Measurements from ENCODE around the gene SERP2.

Gene SERP2

GRCh38 chr13:44352671-44353070 is 21.0 kb upstream of the SERP2 start:
- Histone ChIP-seq H3K36me3 (no peaks in the 10 kb centered on the region), H3K4me1 (peaks cover 12% of the 10 kb centered on the region), H3K4me3 (ENCODE audit: low read depth, low read length) (no peak overlapping the region), H3K9me3 (no peaks in the 10 kb centered on the region), H3K27me3 (no peaks in the 10 kb centered on the region)
- no peak for DNase-seq
- no peak for TF ChIP-seq CTCF (IDR thresholded peaks at IDR 0.05; ENCODE audit: low read depth, low read length)

GRCh38 chr13:44354331-44354730 is 19.3 kb upstream of the SERP2 start:
- Histone ChIP-seq H3K36me3 (no peaks in the 10 kb centered on the region), H3K4me1 (peaks cover 12% of the 10 kb centered on the region), H3K27me3 (no peaks in the 10 kb centered on the region), H3K4me3 (ENCODE audit: low read depth, low read length) (no peak overlapping the region), H3K9me3 (no peaks in the 10 kb centered on the region)
- DNase-seq: no peak
- TF ChIP-seq CTCF (IDR thresholded peaks at IDR 0.05; ENCODE audit: low read depth, low read length): no peak

GRCh38 chr13:44354884-44355283 is 18.7 kb upstream of the SERP2 start:
- H3K27me3 ChIP-seq: no peaks in the 10 kb centered on the region
- H3K9me3 ChIP-seq: no peaks in the 10 kb centered on the region
- H3K36me3 ChIP-seq: no peaks in the 10 kb centered on the region
- no peak overlapping the region for H3K4me3 ChIP-seq (ENCODE audit: low read depth, low read length)
- peaks cover 12% of the 10 kb centered on the region for H3K4me1 ChIP-seq
- no peak for DNase-seq
- no peak for TF ChIP-seq CTCF (IDR thresholded peaks at IDR 0.05; ENCODE audit: low read depth, low read length)

GRCh38 chr13:44355621-44356020 is 18.0 kb upstream of the SERP2 start:
- peak; percentile 31 for DNase-seq
- no peak for TF ChIP-seq CTCF (IDR thresholded peaks at IDR 0.05; ENCODE audit: low read depth, low read length)
- Histone ChIP-seq H3K4me1 (peaks cover 12% of the 10 kb centered on the region), H3K36me3 (no peaks in the 10 kb centered on the region), H3K4me3 (ENCODE audit: low read depth, low read length) (no peak overlapping the region), H3K9me3 (no peaks in the 10 kb centered on the region), H3K27me3 (no peaks in the 10 kb centered on the region)

GRCh38 chr13:44359983-44360375 is 13.6 kb upstream of the SERP2 start:
- Histone ChIP-seq H3K36me3 (no peaks in the 10 kb centered on the region), H3K27me3 (no peaks in the 10 kb centered on the region), H3K9me3 (no peaks in the 10 kb centered on the region), H3K4me3 (ENCODE audit: low read depth, low read length) (no peak overlapping the region), H3K4me1 (peaks cover under 1% of the 10 kb centered on the region; the same call in 1 of the 2 replicates)
- DNase-seq: no peak
- TF ChIP-seq CTCF (IDR thresholded peaks at IDR 0.05; ENCODE audit: low read depth, low read length): no peak

GRCh38 chr13:44362394-44363040 is 11.1 kb upstream of the SERP2 start:
- no peaks in the 10 kb centered on the region for H3K9me3 ChIP-seq

More at GRCh38 chr13:44362394-44363040, 11.1 kb upstream of the SERP2 start:
- no peak for TF ChIP-seq CTCF (IDR thresholded peaks at IDR 0.05; ENCODE audit: low read depth, low read length)
- no peak for DNase-seq
- no peaks in the 10 kb centered on the region for H3K36me3 ChIP-seq
- no peaks in the 10 kb centered on the region for H3K27me3 ChIP-seq
- H3K4me3 ChIP-seq (ENCODE audit: low read depth, low read length): no peak overlapping the region
- no peaks in the 10 kb centered on the region; the same call in 1 of the 2 replicates for H3K4me1 ChIP-seq
